ENCODE measurements around the gene NXPH2. TPM values are rescaled to one million over a fixed set of nuclear protein-coding genes. Genes with fewer than 3 reads are reported as not detected.

Gene NXPH2
- polyA plus RNA-seq, 1 of the 3 experiments (the other 2 are of a cell fraction): not detected

DNA sequence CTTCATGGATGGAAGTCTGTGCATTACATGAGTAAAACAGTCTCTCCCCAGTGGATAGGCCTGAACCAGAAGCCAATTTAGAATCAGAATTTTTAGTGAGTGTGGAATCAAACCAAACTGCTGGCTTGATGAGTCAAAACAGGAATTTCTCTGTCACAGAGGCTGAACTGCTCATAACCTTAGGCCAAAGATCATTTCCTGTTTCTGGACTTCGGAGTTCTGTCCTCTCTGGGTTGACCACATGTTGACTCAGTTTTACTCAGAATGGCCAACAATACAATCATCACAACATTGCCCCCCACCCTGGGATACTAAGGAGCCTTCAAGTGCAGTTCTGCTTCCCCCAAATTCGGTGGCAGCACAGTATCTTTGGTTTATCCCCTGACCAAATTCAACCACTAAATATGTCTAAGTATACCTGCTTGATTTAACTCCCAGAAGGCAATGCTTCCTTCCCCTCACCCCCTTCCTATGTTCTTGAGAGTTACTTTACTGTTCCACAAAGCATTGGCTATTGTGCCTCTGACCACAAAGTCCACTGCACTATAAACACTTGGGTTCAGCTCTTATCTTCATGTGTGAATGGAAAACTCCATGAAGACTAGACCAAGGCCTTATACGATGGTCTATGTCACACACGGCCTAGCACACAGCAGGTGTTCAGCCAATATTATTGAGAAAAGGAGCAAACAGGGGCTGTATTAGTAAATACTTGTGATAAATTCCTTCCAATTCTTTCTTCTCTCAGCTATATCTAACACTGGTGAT is 67.8 kb downstream of the NXPH2 start:
- TF ChIP-seq CHD2 (IDR thresholded peaks at IDR 0.05; ENCODE audit: low read length, partially characterized antibody) (no peak), POLR2AphosphoS5 (IDR thresholded peaks at IDR 0.05; ENCODE audit: low read depth, low read length) (no peak), YY1 (IDR thresholded peaks at IDR 0.05; ENCODE audit: low read depth) (no peak), SIN3A (IDR thresholded peaks at IDR 0.05; ENCODE audit: borderline replicate concordance, low read depth, low read length) (no peak), TCF12 (IDR thresholded peaks at IDR 0.05) (no peak), TAF1 (IDR thresholded peaks at IDR 0.05; ENCODE audit: borderline replicate concordance, low read depth, low read length) (no peak), GATA2 (CRISPR knock-in tag; IDR thresholded peaks at IDR 0.05) (no peak), RXRA (IDR thresholded peaks at IDR 0.05; ENCODE audit: borderline replicate concordance, low read depth) (no peak), FOXJ3 (CRISPR knock-in tag; IDR thresholded peaks at IDR 0.05) (no peak), GABPA (IDR thresholded peaks at IDR 0.05; ENCODE audit: low read depth) (no peak)
- TF ChIP-seq, protein P1, sequence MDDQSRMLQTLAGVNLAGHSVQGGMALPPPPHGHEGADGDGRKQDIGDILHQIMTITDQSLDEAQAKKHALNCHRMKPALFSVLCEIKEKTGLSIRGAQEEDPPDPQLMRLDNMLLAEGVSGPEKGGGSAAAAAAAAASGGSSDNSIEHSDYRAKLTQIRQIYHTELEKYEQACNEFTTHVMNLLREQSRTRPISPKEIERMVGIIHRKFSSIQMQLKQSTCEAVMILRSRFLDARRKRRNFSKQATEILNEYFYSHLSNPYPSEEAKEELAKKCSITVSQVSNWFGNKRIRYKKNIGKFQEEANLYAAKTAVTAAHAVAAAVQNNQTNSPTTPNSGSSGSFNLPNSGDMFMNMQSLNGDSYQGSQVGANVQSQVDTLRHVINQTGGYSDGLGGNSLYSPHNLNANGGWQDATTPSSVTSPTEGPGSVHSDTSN (IDR thresholded peaks at IDR 0.05): no peak
- TF ChIP-seq, protein P2, sequence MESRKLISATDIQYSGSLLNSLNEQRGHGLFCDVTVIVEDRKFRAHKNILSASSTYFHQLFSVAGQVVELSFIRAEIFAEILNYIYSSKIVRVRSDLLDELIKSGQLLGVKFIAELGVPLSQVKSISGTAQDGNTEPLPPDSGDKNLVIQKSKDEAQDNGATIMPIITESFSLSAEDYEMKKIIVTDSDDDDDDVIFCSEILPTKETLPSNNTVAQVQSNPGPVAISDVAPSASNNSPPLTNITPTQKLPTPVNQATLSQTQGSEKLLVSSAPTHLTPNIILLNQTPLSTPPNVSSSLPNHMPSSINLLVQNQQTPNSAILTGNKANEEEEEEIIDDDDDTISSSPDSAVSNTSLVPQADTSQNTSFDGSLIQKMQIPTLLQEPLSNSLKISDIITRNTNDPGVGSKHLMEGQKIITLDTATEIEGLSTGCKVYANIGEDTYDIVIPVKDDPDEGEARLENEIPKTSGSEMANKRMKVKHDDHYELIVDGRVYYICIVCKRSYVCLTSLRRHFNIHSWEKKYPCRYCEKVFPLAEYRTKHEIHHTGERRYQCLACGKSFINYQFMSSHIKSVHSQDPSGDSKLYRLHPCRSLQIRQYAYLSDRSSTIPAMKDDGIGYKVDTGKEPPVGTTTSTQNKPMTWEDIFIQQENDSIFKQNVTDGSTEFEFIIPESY (IDR thresholded peaks at IDR 0.05; ENCODE audit: borderline replicate concordance, low read depth): no peak
- TF ChIP-seq, protein P3, sequence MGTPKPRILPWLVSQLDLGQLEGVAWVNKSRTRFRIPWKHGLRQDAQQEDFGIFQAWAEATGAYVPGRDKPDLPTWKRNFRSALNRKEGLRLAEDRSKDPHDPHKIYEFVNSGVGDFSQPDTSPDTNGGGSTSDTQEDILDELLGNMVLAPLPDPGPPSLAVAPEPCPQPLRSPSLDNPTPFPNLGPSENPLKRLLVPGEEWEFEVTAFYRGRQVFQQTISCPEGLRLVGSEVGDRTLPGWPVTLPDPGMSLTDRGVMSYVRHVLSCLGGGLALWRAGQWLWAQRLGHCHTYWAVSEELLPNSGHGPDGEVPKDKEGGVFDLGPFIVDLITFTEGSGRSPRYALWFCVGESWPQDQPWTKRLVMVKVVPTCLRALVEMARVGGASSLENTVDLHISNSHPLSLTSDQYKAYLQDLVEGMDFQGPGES (IDR thresholded peaks at IDR 0.05; ENCODE audit: low read depth, low read length): no peak
- Histone ChIP-seq H3F3A (replicated peaks; ENCODE audit: insufficient read depth) (no peaks in the 10 kb centered on the region), H3K4me1 (ENCODE audit: control insufficient read depth in 1 of 2, insufficient read depth in 2 of 2, low read depth in 1 of 2, low read length in 1 of 2) (peaks cover 0 to 7% of the 10 kb centered on the region in 2 experiments; a peak in 2 of 4 replicates), H3K9me3 (no peaks in the 10 kb centered on the region), H4K20me1 (ENCODE audit: insufficient read depth) (no peaks in the 10 kb centered on the region), H3K27ac (ENCODE audit: low read depth in 2 of 2, low read length in 1 of 2) (no peak overlapping the region), H3K9ac (no peak overlapping the region), H2AFZ (ENCODE audit: low read depth) (no peak overlapping the region; the same call in 1 of the 2 replicates), H3K27me3 (ENCODE audit: insufficient read depth) (no peaks in the 10 kb centered on the region), H3K4me2 (no peak overlapping the region), H3K79me2 (ENCODE audit: insufficient read depth) (no peaks in the 10 kb centered on the region), H3K4me3 (ENCODE audit: low read depth in 2 of 2, low read length in 1 of 2) (no peak overlapping the region), H3K36me3 (replicated peaks in 1 of 2; ENCODE audit: control insufficient read depth in 1 of 2, insufficient read depth in 2 of 2, low read length in 1 of 2) (no peaks in the 10 kb centered on the region), H3K9me2 (no peaks in the 10 kb centered on the region)
- POLR2A ChIA-PET: no interaction called here
- CTCF ChIA-PET: interaction anchor here (0.8 to 1.3 kb wide), 2 partner anchors 28 to 75 kb away, joined by 3 to 4 read pairs; no protein-coding TSS in a partner anchor
- 73% methylated on average over 4 of the region's 4 CpGs for WGBS (ENCODE audit: low lambda C conversion rate)
- no peak for DNase-seq
